Omental fat pad (tissue), 4 donors: ENCODE measurements around the gene CDV3. TPM values are rescaled to one million over a fixed set of nuclear protein-coding genes. Genes with fewer than 3 reads are reported as not detected.

Source experiments
- ATAC-seq: fragments of 150-250 bp; one replicate; pipeline ENCODE4 v1.9.1; 2016; ENCODE audit warnings: mild to moderate bottlenecking, moderate library complexity; ENCODE audit not compliant: low FRiP score
- DNase-seq: peaks from one replicate; pipeline ENCODE4 v3.0.0-alpha.2; 2019; ENCODE audit warnings: low spot score
- CTCF ChIP-seq, 3 donors: fragments of 450-650 bp; IDR thresholded peaks; one replicate each; pipeline ENCODE4 v1.5.1; 2016 to 2017; ENCODE audit warnings: antibody characterized with exemption in 3 of 3, mild to moderate bottlenecking in 3 of 3, moderate library complexity in 2 of 3
- small RNA-seq: library from RNA; depleted of rRNA; stranded (forward); fragments of <200 nt; gene quantifications from one replicate; pipeline ENCODE3, GENCODE V24; 2016
- total RNA-seq, 4 donors: library from RNA; depleted of rRNA; stranded (reverse); fragments of >200 nt; gene quantifications; one replicate each; pipeline ENCODE4 v1.1.0, GENCODE V29; 2016

CDV3 gene
- total RNA-seq, 4 donors from 2014 or later = 103 to 290 (median 213) TPM

GRCh38 chr3:133627789-133628188 is 54.3 kb downstream of the CDV3 start:
- no peak for DNase-seq
- no peak for TF ChIP-seq CTCF (IDR thresholded peaks at IDR 0.05)
- ATAC-seq = no peak

- TF ChIP-seq CTCF (IDR thresholded peaks at IDR 0.05) = no peak
- ATAC-seq (no peak), DNase-seq (no peak)
Measured at GRCh38 chr3:133629146-133629545, 55.7 kb downstream of the CDV3 start.

- no peak for ATAC-seq
- no peak for DNase-seq
- no peak for TF ChIP-seq CTCF (IDR thresholded peaks at IDR 0.05)
Measured at GRCh38 chr3:133633439-133633838, 60.0 kb downstream of the CDV3 start.

Small RNA genes lying within 50 kb of the gene (small RNA-seq; reads per million reads assigned to genes)
- gene AC022296.2 (not detected), gene RF00438 (not detected)

Other genes starting within 250 kb of the CDV3 start
- gene BFSP2, start 173.6 kb upstream of the CDV3 start, total RNA-seq = not detected
- 10 to 100 TPM; 20.7 to 42.2 (median 28.7) TPM for gene TOPBP1, start 88.3 kb downstream of the CDV3 start, total RNA-seq
- 100 to 1,000 TPM in 1 of 4 donors, 10 to 100 TPM in 3; 17.0 to 111 (median 31.9) TPM for gene TF, start 172.7 kb downstream of the CDV3 start, total RNA-seq
- gene SRPRB, start 232.1 kb downstream of the CDV3 start, total RNA-seq = 10 to 100 TPM; 19.2 to 47.2 (median 36.3) TPM